ENCODE measurements around the gene PPOX.

The PPOX gene

GRCh38 chr1:161131523-161132409 is 34.5 kb upstream of the PPOX start:
- peak overlapping the region; percentile 96 for H3K4me3 ChIP-seq (ENCODE audit: low read depth, low read length, poor library complexity, severe bottlenecking)
- H3K27ac ChIP-seq (ENCODE audit: low read depth, low read length, poor library complexity, severe bottlenecking): peak overlapping the region; percentile 13
- H3F3A ChIP-seq (ENCODE audit: insufficient read depth, low read length): 0 out of 2 replicates have a peak, but pooled peaks cover 4% of the 10 kb centered on the region
- H3K9me3 ChIP-seq (ENCODE audit: low read length): no peaks in the 10 kb centered on the region
- peaks cover 13% of the 10 kb centered on the region; the same call in 1 of the 2 replicates for H3K79me2 ChIP-seq (ENCODE audit: insufficient read depth, low read length)
- peaks cover 33% of the 10 kb centered on the region for H3K36me3 ChIP-seq (ENCODE audit: insufficient read depth, low read length)
- peak overlapping the region; percentile 95 for H3K9ac ChIP-seq (ENCODE audit: low read length)
- no peaks in the 10 kb centered on the region for H4K20me1 ChIP-seq (ENCODE audit: insufficient read depth, low read length)
- H3K9me2 ChIP-seq (ENCODE audit: low read depth, low read length): no peaks in the 10 kb centered on the region
- TF ChIP-seq EZH2 (IDR thresholded peaks at IDR 0.05; ENCODE audit: borderline replicate concordance, low read length) (no peak), CTCF (IDR thresholded peaks at IDR 0.05; ENCODE audit: low read length) (no peak)
- H2AFZ ChIP-seq (ENCODE audit: low read length): no peak overlapping the region
- no peaks in the 10 kb centered on the region for H3K27me3 ChIP-seq (ENCODE audit: insufficient read depth, low read length)
- H3K4me2 ChIP-seq (ENCODE audit: low read length): peak overlapping the region; percentile 99
- peaks cover 28% of the 10 kb centered on the region for H3K4me1 ChIP-seq (ENCODE audit: insufficient read depth, low read length, severe bottlenecking)

- Histone ChIP-seq H3K36me3 (ENCODE audit: insufficient read depth, low read length) (peaks cover 25% of the 10 kb centered on the region), H3K27ac (ENCODE audit: low read depth, low read length, poor library complexity, severe bottlenecking) (peak within 1 kb of the TSS; percentile 69), H3K79me2 (ENCODE audit: insufficient read depth, low read length) (peaks cover 13% of the 10 kb centered on the region; the same call in 1 of the 2 replicates), H3K9me2 (ENCODE audit: low read depth, low read length) (no peaks in the 10 kb centered on the region), H3K4me3 (ENCODE audit: low read depth, low read length, poor library complexity, severe bottlenecking) (peak within 1 kb of the TSS; percentile 96), H4K20me1 (ENCODE audit: insufficient read depth, low read length) (no peaks in the 10 kb centered on the region), H3K9ac (ENCODE audit: low read length) (peak within 1 kb of the TSS; percentile 95), H3F3A (ENCODE audit: insufficient read depth, low read length) (0 out of 2 replicates have a peak, but pooled peaks cover 4% of the 10 kb centered on the region), H3K9me3 (ENCODE audit: low read length) (no peaks in the 10 kb centered on the region), H3K27me3 (ENCODE audit: insufficient read depth, low read length) (no peaks in the 10 kb centered on the region), H3K4me2 (ENCODE audit: low read length) (peak within 1 kb of the TSS; percentile 99), H3K4me1 (ENCODE audit: insufficient read depth, low read length, severe bottlenecking) (peaks cover 28% of the 10 kb centered on the region), H2AFZ (ENCODE audit: low read length) (no peak within 1 kb of the TSS)
- no peak for TF ChIP-seq EZH2 (IDR thresholded peaks at IDR 0.05; ENCODE audit: borderline replicate concordance, low read length)
- peak; percentile 6; the same call in 1 of the 2 replicates for TF ChIP-seq CTCF (IDR thresholded peaks at IDR 0.05; ENCODE audit: low read length)
Measured at GRCh38 chr1:161132410-161133219, 33.6 kb upstream of the PPOX start, which contains the start of gene DEDD. TSS of gene DEDD (minus strand) at chr1:161132667. CDS start at chr1:161124462, 8,205 bp downstream.

- Histone ChIP-seq H3K36me3 (ENCODE audit: insufficient read depth, low read length) (peaks cover 18% of the 10 kb centered on the region), H3K4me1 (ENCODE audit: insufficient read depth, low read length, severe bottlenecking) (peaks cover 28% of the 10 kb centered on the region), H3K79me2 (ENCODE audit: insufficient read depth, low read length) (peaks cover 13% of the 10 kb centered on the region; the same call in 1 of the 2 replicates), H3K27me3 (ENCODE audit: insufficient read depth, low read length) (no peaks in the 10 kb centered on the region), H4K20me1 (ENCODE audit: insufficient read depth, low read length) (no peaks in the 10 kb centered on the region), H3K27ac (ENCODE audit: low read depth, low read length, poor library complexity, severe bottlenecking) (peak overlapping the region; percentile 69), H3K4me2 (ENCODE audit: low read length) (peak overlapping the region; percentile 99), H3K9ac (ENCODE audit: low read length) (peak overlapping the region; percentile 95), H3F3A (ENCODE audit: insufficient read depth, low read length) (0 out of 2 replicates have a peak, but pooled peaks cover 4% of the 10 kb centered on the region), H2AFZ (ENCODE audit: low read length) (no peak overlapping the region), H3K9me2 (ENCODE audit: low read depth, low read length) (no peaks in the 10 kb centered on the region), H3K4me3 (ENCODE audit: low read depth, low read length, poor library complexity, severe bottlenecking) (peak overlapping the region; percentile 96), H3K9me3 (ENCODE audit: low read length) (no peaks in the 10 kb centered on the region)
- TF ChIP-seq CTCF (IDR thresholded peaks at IDR 0.05; ENCODE audit: low read length): no peak
- no peak for TF ChIP-seq EZH2 (IDR thresholded peaks at IDR 0.05; ENCODE audit: borderline replicate concordance, low read length)
Measured at GRCh38 chr1:161133220-161133740, 32.9 kb upstream of the PPOX start.

Data from OCI-LY1 (cell line).